Inferior parietal cortex (tissue), 1 donor: Measurements from ENCODE around the gene DMRT3.
"Not testable (repeated sequence)": the region's sequence is repeated elsewhere in the genome, so short reads cannot be mapped to it uniquely, and the experiment has no call there.

Experiments
- DNase-seq: peaks from one replicate; pipeline ENCODE4 v3.0.0-alpha.2; 2016; ENCODE audit errors: extremely low spot score

DMRT3 gene

DNA sequence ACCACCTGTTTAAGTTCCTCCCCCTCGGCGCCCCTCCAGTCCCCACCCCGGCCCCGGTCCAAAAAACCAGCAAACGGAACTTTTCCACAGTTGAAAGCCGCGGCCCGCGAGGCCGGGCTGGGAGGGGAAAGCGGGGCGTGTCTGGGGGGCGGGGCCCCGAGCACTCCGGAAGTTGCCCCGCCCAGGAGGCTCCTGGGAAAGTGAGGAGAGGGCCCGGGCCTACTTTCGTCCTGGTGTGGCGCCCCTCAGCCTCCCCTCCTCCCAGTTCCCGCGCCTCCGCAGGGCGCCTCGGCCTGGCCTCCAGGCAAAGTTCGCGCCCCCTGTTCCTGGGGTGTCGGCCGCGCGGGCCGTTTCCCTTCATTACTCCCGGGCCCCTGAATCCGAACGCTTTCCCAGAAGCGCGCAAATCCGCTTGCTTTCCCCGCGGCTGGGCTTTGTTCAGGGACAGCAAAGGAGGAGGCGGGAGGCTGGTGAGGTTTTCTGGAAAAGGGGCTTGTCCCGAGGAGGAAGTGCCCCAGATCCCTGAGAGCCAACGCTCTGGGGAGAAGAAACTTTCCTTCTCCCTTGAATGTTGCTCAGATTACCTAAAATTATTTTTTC, 4.5 kb upstream of the DMRT3 start:
- DNase-seq = no peak

GRCh38 chr9:972501-973294, 3.8 kb upstream of the DMRT3 start:
- no peak for DNase-seq

DNA sequence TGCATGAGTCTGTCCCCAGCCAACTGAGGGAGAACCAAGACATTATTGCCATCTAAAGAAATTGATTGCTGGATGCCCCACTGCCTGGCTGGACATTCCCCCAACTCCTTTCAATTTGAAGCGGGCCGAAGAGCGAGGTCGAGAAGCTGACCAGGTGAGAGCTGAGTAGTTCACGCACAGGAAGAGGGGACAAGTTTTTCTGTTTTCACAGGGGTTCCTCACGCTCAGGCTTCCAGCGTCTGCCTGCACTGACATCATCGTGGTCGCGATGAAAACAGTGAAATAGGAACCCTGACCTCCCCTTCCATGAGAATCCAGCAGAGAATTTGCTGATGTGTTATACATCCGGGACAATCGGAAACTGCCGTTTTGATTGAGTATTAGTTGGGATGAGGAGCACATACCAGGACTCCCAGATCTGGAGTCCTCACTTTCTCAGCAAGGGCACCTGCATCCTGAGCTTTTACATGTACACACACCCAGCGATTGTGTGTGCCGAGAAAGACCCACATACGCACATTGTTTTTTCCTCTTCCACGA, 3.1 kb upstream of the DMRT3 start:
- no peak for DNase-seq

- DNase-seq = no peak
These were observed 2.1 kb upstream of the DMRT3 start for GRCh38 chr9:974031-974995.

DNA sequence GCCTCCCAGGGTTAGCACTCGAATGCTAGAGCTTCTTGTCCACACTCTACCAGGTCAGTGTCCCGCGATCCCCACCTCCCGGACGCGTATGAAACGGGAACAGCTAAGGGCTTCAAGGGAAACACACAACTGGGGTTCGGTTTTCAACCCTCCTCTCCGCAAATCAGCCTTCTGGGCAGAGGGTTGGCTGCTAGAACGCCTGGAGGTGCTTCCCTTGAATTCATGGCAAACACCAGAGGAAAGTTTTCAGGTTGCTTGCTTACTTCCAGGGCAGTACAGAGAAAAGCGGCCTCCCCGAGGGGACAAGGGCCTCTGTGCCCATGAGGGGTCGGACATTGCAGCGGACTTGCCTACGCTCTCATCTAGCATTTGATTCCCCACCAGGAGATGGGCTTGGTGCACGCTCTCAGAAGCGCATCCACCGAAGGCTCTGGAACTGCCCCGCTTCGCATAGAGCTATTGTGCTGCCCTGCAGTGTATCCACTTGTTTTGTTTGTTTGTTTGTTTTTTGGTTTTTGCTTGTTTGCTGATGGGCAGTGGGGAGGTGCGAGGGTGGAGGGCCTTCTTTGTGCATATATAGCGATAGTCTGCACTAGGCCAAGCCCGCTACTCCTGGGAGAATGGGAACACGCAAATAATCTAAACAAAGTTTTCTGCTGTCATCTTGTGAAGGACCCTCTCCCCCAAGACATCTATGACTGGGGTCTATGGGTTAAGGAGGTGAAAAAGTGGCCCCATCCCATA, 1.3 kb upstream of the DMRT3 start:
- DNase-seq = no peak

- no peak for DNase-seq
These were observed 656 bp upstream of the DMRT3 start for GRCh38 chr9:975740-976257.

- DNase-seq = no peak
These were observed 735 bp downstream of the DMRT3 start for GRCh38 chr9:976943-977837.

GRCh38 chr9:977838-978830, 1.7 kb downstream of the DMRT3 start:
- no peak for DNase-seq

DNA sequence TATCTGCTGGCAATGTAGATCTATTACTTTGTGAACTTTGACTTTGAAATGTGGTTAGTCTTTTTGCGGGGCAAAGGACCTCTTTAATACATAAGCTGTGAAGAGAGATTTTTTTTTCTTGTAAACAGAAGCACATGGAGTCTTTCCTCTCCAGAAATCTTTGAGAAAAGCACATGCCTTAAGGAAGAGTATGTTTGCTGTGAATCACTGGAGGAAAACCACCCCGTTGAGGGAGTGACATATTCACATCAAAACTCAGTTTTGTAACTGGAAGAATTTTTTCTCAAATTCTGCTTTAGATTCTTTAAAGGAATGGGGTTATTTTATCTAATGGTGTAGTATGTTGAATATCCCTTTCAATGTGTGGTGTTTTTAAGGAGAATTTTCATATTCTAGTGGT, 3.5 kb downstream of the DMRT3 start:
- DNase-seq = no peak

GRCh38 chr9:980640-981039, 4.2 kb downstream of the DMRT3 start:
- DNase-seq = no peak

GRCh38 chr9:981491-981898, 5.0 kb downstream of the DMRT3 start:
- DNase-seq = no peak

GRCh38 chr9:982394-983230, 6.2 kb downstream of the DMRT3 start:
- no peak for DNase-seq

DNA sequence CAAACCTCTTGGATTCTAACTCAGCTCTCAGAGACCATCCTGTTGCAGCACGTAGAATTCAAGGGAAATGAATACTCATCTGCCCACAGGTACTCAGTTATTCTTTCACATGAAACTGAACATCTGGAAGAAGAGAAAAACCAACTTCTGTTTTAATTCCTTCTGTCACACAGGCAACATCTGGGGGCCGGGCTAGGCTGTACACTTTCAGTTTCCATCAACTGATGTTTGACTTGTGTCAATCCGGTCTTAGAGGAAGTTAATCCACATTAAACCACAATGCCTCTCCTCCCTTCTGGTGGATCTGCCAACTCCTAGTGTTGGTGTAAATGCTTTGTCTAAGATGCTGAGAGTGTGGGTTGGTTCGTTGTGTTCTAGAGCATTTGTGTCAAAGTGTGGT, 17.6 kb downstream of the DMRT3 start:
- DNase-seq = no peak

DNA sequence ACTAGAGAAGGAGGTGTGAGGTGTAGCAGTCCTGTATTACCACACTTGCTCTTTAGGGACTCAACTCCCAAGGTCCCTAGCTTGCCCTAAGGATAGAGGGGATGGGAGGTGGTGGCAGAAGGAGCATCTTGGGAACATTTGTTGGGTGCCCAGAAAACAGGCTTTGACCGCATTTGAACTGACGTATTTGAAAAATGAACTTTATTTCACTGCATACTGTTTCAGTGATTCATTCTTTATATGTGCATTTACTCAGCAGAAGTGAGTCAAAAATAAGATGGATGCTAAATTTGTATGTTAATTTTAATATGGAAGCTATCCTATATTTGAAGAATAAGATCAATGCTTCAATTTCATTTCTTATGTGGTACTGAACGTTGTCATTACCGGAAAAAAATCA, 18.7 kb downstream of the DMRT3 start:
- DNase-seq = no peak

DNA sequence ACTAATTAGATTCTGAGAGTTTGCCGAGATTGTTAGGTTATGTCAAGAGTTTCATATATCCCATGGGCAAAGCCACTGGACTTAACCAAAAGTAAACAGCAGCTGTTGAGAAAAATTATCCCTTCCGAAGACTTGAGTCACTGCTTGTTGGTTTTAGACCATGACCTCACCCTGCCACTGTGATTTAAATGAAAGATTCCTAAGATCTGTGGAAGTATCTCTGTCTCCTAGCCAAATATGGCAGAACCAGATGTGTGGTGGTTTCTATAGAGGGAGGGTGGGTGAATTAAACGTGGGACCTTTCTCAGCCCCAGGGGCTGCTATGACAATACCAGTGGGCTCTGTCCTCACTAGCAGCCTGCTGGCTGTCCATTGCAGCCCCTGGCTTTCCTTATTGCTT, 19.3 kb downstream of the DMRT3 start:
- no peak for DNase-seq

GRCh38 chr9:998299-999110, 22.1 kb downstream of the DMRT3 start:
- not testable (repeated sequence) for DNase-seq

GRCh38 chr9:1001838-1002237, 25.4 kb downstream of the DMRT3 start:
- no peak for DNase-seq
